Smooth muscle cell (in vitro differentiated cells): ENCODE data around the gene KIF6. TPM values are rescaled to one million over a fixed set of nuclear protein-coding genes. Genes with fewer than 3 reads are reported as not detected.

Experiments
- DNase-seq: peaks from one replicate; lab custom pipeline; 2025; ENCODE audit not compliant: unreplicated experiment; lab: John Stamatoyannopoulos, UW
- H2AFZ ChIP-seq: fragments of 200-600 bp; sonication (generic); 2 replicates; pipeline ENCODE4 v1.6.0; 2016; ENCODE audit warnings: antibody characterized with exemption, low read depth, mild to moderate bottlenecking
- H3F3A ChIP-seq: fragments of 200-600 bp; sonication (generic); 2 replicates; pipeline ENCODE4 v1.6.0; 2017; ENCODE audit warnings: antibody characterized with exemption, low read depth
- H3K27ac ChIP-seq: fragments of 200-600 bp; sonication (generic); 2 replicates; pipeline ENCODE4 v1.5.1; 2016; ENCODE audit warnings: low read depth, mild to moderate bottlenecking
- H3K27me3 ChIP-seq: fragments of 200-600 bp; sonication (generic); 2 replicates; pipeline ENCODE4 v1.6.1; 2016; ENCODE audit warnings: low read depth, mild to moderate bottlenecking
- H3K36me3 ChIP-seq: fragments of 200-600 bp; sonication (generic); 2 replicates; pipeline ENCODE4 v1.5.1; 2016; ENCODE audit warnings: low read depth
- H3K4me1 ChIP-seq: fragments of 200-600 bp; sonication (generic); 2 replicates; pipeline ENCODE4 v1.5.1; 2016; ENCODE audit warnings: low read depth
- H3K4me2 ChIP-seq: fragments of 200-600 bp; sonication (generic); 2 replicates; pipeline ENCODE4 v1.6.0; 2016; ENCODE audit warnings: mild to moderate bottlenecking
- H3K4me3 ChIP-seq: fragments of 200-600 bp; sonication (generic); 2 replicates; pipeline ENCODE4 v1.5.1; 2016; ENCODE audit warnings: mild to moderate bottlenecking
- H3K79me2 ChIP-seq: fragments of 200-600 bp; sonication (generic); 2 replicates; pipeline ENCODE4 v1.6.0; 2016; ENCODE audit warnings: low read depth, mild to moderate bottlenecking
- H3K9ac ChIP-seq: fragments of 200-600 bp; sonication (generic); 2 replicates; pipeline ENCODE4 v1.6.0; 2016; ENCODE audit warnings: low read depth
- H3K9me3 ChIP-seq: fragments of 200-600 bp; sonication (generic); replicated peaks from 2 replicates; pipeline ENCODE4 v1.5.1; 2016; ENCODE audit warnings: low read depth
- H4K20me1 ChIP-seq: fragments of 200-600 bp; sonication (generic); 2 replicates; pipeline ENCODE4 v1.6.0; 2016; ENCODE audit warnings: low read depth
- CTCF ChIP-seq: fragments of 200-600 bp; sonication (generic); IDR thresholded peaks from 2 replicates; pipeline ENCODE4 v1.5.1; 2017; ENCODE audit warnings: borderline replicate concordance, mild to moderate bottlenecking, antibody characterized with exemption; ENCODE audit not compliant: insufficient read depth, poor library complexity, severe bottlenecking
- WGBS: methylation state at CpG from one replicate; pipeline ENCODE4 v1.1.7; 2016; ENCODE audit warnings: low lambda C conversion rate; 5-methylcytosine and 5-hydroxymethylcytosine counted together
- polyA plus RNA-seq: library from polyadenylated mRNA; unstranded; fragments of >200 nt; fragmentation: Nextera tagmentation; extraction: Ambion mirVana; gene quantifications from 2 replicates; pipeline ENCODE4 v1.2.1, GENCODE V29; 2016
- total RNA-seq: library from RNA; depleted of rRNA; stranded (reverse); fragments of >200 nt; gene quantifications from 2 replicates; pipeline ENCODE4 v1.2.3, GENCODE V29; 2014

The KIF6 gene
- total and polyA plus RNA-seq, 2 experiments from 2014 or later, result 1.1 to 1.5 TPM

- Histone ChIP-seq H3K36me3 (no peaks in the 10 kb centered on the region), H3K27ac (peak overlapping the region; percentile 77), H3K4me2 (peak overlapping the region; percentile 63), H3K4me1 (no peaks in the 10 kb centered on the region), H3K9ac (no peak overlapping the region), H4K20me1 (no peaks in the 10 kb centered on the region), H3K27me3 (no peaks in the 10 kb centered on the region), H3F3A (peaks cover 7% of the 10 kb centered on the region), H2AFZ (no peak overlapping the region), H3K4me3 (no peak overlapping the region), H3K79me2 (no peaks in the 10 kb centered on the region), H3K9me3 (no peaks in the 10 kb centered on the region)
- DNase-seq, result no peak
- no peak for TF ChIP-seq CTCF
- 76% methylated on average over 3 of the region's 3 CpGs for WGBS
Observed at GRCh38 chr6:39495640-39496039, 229.6 kb downstream of the KIF6 start.

GRCh38 chr6:39494998-39495397, 230.2 kb downstream of the KIF6 start:
- WGBS, result 41% methylated on average over 7 of the region's 7 CpGs
- no peak for TF ChIP-seq CTCF
- no peaks in the 10 kb centered on the region for H3K9me3 ChIP-seq
- H2AFZ ChIP-seq, result no peak overlapping the region
- no peak overlapping the region for H3K9ac ChIP-seq
- no peaks in the 10 kb centered on the region for H3K4me1 ChIP-seq
- DNase-seq, result no peak
- no peaks in the 10 kb centered on the region for H3K79me2 ChIP-seq
- H3K36me3 ChIP-seq, result no peaks in the 10 kb centered on the region
- peaks cover 7% of the 10 kb centered on the region for H3F3A ChIP-seq
- H3K4me3 ChIP-seq, result no peak overlapping the region
- H4K20me1 ChIP-seq, result no peaks in the 10 kb centered on the region
- peak overlapping the region; percentile 77 for H3K27ac ChIP-seq
- peak overlapping the region; percentile 63 for H3K4me2 ChIP-seq
- no peaks in the 10 kb centered on the region for H3K27me3 ChIP-seq

GRCh38 chr6:39493777-39494176, 231.4 kb downstream of the KIF6 start:
- Histone ChIP-seq H3K9me3 (no peaks in the 10 kb centered on the region), H3K79me2 (no peaks in the 10 kb centered on the region), H3K4me1 (no peaks in the 10 kb centered on the region), H4K20me1 (no peaks in the 10 kb centered on the region), H3K4me2 (peak overlapping the region; percentile 63), H3K27me3 (no peaks in the 10 kb centered on the region), H2AFZ (no peak overlapping the region), H3K9ac (no peak overlapping the region), H3K4me3 (no peak overlapping the region), H3F3A (peaks cover 7% of the 10 kb centered on the region), H3K36me3 (no peaks in the 10 kb centered on the region), H3K27ac (peak overlapping the region; percentile 77)
- no peak for DNase-seq
- no peak for TF ChIP-seq CTCF

- peak overlapping the region; percentile 63 for H3K4me2 ChIP-seq
- H3K9ac ChIP-seq, result no peak overlapping the region
- H4K20me1 ChIP-seq, result no peaks in the 10 kb centered on the region
- H3F3A ChIP-seq, result peaks cover 7% of the 10 kb centered on the region
- H3K9me3 ChIP-seq, result no peaks in the 10 kb centered on the region
- no peaks in the 10 kb centered on the region for H3K79me2 ChIP-seq
- DNase-seq, result no peak
- H3K27me3 ChIP-seq, result no peaks in the 10 kb centered on the region
- H3K4me1 ChIP-seq, result no peaks in the 10 kb centered on the region
- H3K4me3 ChIP-seq, result no peak overlapping the region
- peak overlapping the region; percentile 77 for H3K27ac ChIP-seq
- TF ChIP-seq CTCF, result no peak
- no peak overlapping the region for H2AFZ ChIP-seq
- H3K36me3 ChIP-seq, result no peaks in the 10 kb centered on the region
Observed at GRCh38 chr6:39493174-39493573, 232.0 kb downstream of the KIF6 start.
